Motor neuron (in vitro differentiated cells): ENCODE measurements around the gene SLC1A4. TPM values are rescaled to one million over a fixed set of nuclear protein-coding genes. Genes with fewer than 3 reads are reported as not detected.
"Not testable (repeated sequence)": the region's sequence is repeated elsewhere in the genome, so short reads cannot be mapped to it uniquely, and the experiment has no call there.

ENCODE experiments used
- ATAC-seq, 8 experiments: fragments of 200-7000 bp; cut with Tn5 transposase; replicated peaks in 6 of 8; 2 replicates each; pipeline ENCODE4 v1.8.0; 2021; ENCODE audit warnings: mild to moderate bottlenecking in 8 of 8, moderate library complexity in 8 of 8
- H3K27ac ChIP-seq, 2 donors: fragments of 250-450 bp; sonication (Bioruptor Pico); 2 replicates each; pipeline ENCODE4 v1.9.0; 2021; ENCODE audit warnings: antibody characterized with exemption in 2 of 2, mild to moderate bottlenecking in 2 of 2, moderate library complexity in 1 of 2
- H3K4me1 ChIP-seq, 2 donors: fragments of 250-450 bp; sonication (Bioruptor Pico); replicated peaks in 1 of 2; 2 replicates each; pipeline ENCODE4 v1.6.1; 2021; ENCODE audit warnings: antibody characterized with exemption in 2 of 2, mild to moderate bottlenecking in 2 of 2, moderate library complexity in 1 of 2
- H3K4me3 ChIP-seq, 5 donors: fragments of 250-450 bp; sonication (Bioruptor Pico); 2 replicates each; pipeline ENCODE4 v1.9.0; 2021; ENCODE audit warnings: antibody characterized with exemption in 5 of 5, mild to moderate bottlenecking in 5 of 5, moderate library complexity in 4 of 5
- WGBS, 10 experiments: fragments of 450-650 bp; shearing (Covaris generic); methylation state at CpG; one replicate each; pipeline ENCODE4 v1.0.0; 2022; 5-methylcytosine and 5-hydroxymethylcytosine counted together
- in situ Hi-C, 9 experiments: fragments of 400-800 bp; cut with MboI; loops; one replicate each; pipeline ENCODE4 v1.15.0; 2021; ENCODE audit warnings: low sequenced_read_pairs in 9 of 9, low pct_unique_long_range_greater_than_20kb in 2 of 9; ENCODE audit not compliant: unreplicated experiment in 9 of 9
- total RNA-seq, 8 experiments: library from RNA; unstranded; fragments of 300-600 nt; gene quantifications; 2 replicates each; pipeline versions ENCODE4 v1.2.3 to v1.2.4, GENCODE V29; 2022

SLC1A4 gene
- total RNA-seq, 8 experiments from 2014 or later, result 3.3 to 59.0 (median 23.3) TPM

GRCh38 chr2:64952096-64952495 is 37.1 kb upstream of the SLC1A4 start:
- in situ Hi-C loops, result no loop called here
- no peak for ATAC-seq

DNA sequence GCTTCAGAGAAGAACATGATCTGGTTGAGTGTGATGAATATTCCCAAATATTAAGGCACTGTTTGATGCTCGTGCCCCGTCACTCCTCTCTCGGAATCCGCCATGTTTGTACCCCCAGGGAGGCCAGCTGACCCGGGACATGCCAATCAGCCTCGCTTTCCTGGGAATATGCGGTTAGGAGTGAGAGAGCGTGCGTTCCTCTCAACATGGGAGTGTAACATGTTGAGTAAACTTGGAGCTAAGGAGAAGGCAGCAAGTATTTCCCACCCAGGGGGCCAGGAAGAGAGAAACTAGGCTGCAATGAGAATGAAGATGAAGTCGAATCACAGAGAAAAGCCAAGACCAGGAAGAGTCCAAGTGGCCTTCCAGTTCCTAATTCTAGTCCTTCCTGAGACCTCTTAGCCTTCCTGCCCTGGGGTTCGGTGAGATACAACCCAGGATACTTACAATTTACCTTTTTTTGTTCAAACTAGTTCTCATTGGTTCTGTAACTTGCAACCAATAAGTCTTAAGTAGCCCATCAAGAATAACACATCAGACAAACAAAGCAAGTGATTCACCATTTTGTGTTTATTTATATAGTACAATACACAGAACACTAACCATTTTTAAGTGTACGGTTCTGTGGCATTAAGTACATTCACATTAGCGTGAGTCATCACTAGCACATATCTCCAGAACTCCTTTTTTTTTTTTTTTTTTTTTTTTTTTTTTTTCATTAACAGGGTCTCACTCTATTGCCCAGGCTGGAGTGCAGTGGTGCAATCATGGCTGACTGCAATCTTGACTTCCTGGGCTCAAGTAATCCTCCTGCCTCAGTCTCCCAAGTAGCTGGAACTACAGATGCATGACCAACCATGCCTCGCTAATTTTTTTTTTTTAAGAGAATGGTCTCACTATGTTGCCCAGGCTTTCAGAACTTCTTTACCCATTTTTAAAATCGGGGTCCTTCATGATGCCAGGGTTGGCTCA is 36.4 kb upstream of the SLC1A4 start:
- ATAC-seq, result no peak
- peaks cover 2 to 3% of the 10 kb centered on the region in 2 donors for H3K4me1 ChIP-seq
- H3K4me3 ChIP-seq, result no peak overlapping the region
- in situ Hi-C loops, result no loop called here
- H3K27ac ChIP-seq, result no peak overlapping the region
- WGBS, 10 experiments, result 54 to 100% (median 87%) methylated on average over 1 to 15 of the region's 15 CpGs

More at GRCh38 chr2:64952096-64952495, 37.1 kb upstream of the SLC1A4 start:
- H3K4me3 ChIP-seq, result no peak overlapping the region
- H3K27ac ChIP-seq, result no peak overlapping the region
- H3K4me1 ChIP-seq, result peaks cover 2 to 3% of the 10 kb centered on the region in 2 donors
- WGBS, 10 experiments, result 40 to 100% (median 63%) methylated on average over 1 to 6 of the region's 6 CpGs; no CpG with 5 or more reads in 4 of the 10 experiments

DNA sequence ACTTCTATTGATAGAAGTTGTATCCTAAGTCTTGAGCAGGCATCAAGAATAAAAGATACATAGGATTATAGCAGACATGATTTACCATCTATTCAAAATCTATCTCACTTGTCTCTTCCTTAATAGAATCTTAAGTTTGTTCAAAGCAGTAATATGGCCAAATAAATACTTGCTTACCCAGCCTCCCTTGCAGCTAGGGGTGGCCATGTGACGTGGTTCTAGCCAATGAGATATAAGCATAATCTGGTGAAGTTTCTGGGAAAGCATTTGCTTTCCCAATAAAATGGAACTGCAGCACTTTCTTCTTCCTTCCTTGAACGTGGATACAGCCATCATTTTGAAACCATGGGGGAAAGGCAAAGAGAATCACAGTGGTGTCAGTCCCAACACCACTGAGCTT is 33.7 kb upstream of the SLC1A4 start:
- no peak for ATAC-seq
- H3K4me1 ChIP-seq, result peaks cover 2 to 3% of the 10 kb centered on the region in 2 donors
- H3K27ac ChIP-seq, result no peak overlapping the region
- in situ Hi-C loops, result no loop called here
- no peak overlapping the region for H3K4me3 ChIP-seq
- 29 to 100% (median 60%) methylated on average over 1 to 2 of the region's 2 CpGs; no CpG with 5 or more reads in 3 of the 10 experiments for WGBS, 10 experiments

- H3K4me3 ChIP-seq, result no peak overlapping the region
- WGBS, 10 experiments, result 5 to 87% (median 72%) methylated on average over 3 to 9 of the region's 9 CpGs; no CpG with 5 or more reads in 1 of the 10 experiments
- H3K4me1 ChIP-seq, result peaks cover 2 to 3% of the 10 kb centered on the region in 2 donors
- ATAC-seq, result no peak
- in situ Hi-C loops, result no loop called here
- no peak overlapping the region for H3K27ac ChIP-seq
These were observed 31.9 kb upstream of the SLC1A4 start for GRCh38 chr2:64957109-64957903.

GRCh38 chr2:64958556-64958955 is 30.6 kb upstream of the SLC1A4 start:
- Histone ChIP-seq H3K4me1 (peaks cover 2% of the 10 kb centered on the region in 2 donors), H3K27ac (no peak overlapping the region), H3K4me3 (no peak overlapping the region)
- no peak for ATAC-seq
- WGBS, 10 experiments, result 33 to 100% (median 87%) methylated on average over 2 to 4 of the region's 9 CpGs; no CpG with 5 or more reads in 4 of the 10 experiments
- in situ Hi-C loops, result no loop called here

GRCh38 chr2:64960819-64961218 is 28.4 kb upstream of the SLC1A4 start:
- WGBS, 10 experiments, result 44 to 100% (median 66%) methylated on average over 1 to 2 of the region's 2 CpGs; no CpG with 5 or more reads in 2 of the 10 experiments
- Histone ChIP-seq H3K4me3 (no peak overlapping the region), H3K4me1 (no peaks in the 10 kb centered on the region), H3K27ac (no peak overlapping the region)
- in situ Hi-C loops, result no loop called here
- ATAC-seq, result no peak

DNA sequence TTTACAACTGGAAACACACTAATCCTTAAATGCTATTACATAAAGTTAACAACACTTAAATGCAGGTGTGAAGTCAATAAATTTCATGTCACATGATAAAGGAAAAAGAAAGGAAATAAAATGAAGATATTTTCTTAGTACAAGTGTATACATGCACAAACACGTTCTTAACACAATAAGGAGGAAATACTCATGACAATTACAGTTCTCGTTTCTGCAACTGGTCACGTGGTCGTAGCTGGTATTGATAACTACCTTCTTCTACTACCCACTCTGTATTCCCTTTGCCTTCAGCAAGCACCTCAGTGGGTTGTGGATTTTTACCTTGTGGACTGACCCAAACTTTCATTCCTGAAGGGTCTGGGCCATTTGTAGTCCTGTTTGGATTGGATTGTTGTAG is 26.1 kb upstream of the SLC1A4 start:
- H3K4me1 ChIP-seq, H3K4me3 ChIP-seq, H3K27ac ChIP-seq, in situ Hi-C loops, ATAC-seq: not testable (repeated sequence)
- WGBS, 10 experiments, result 75 to 100% (median 88%) methylated on average over 1 to 4 of the region's 4 CpGs; no CpG with 5 or more reads in 1 of the 10 experiments

DNA sequence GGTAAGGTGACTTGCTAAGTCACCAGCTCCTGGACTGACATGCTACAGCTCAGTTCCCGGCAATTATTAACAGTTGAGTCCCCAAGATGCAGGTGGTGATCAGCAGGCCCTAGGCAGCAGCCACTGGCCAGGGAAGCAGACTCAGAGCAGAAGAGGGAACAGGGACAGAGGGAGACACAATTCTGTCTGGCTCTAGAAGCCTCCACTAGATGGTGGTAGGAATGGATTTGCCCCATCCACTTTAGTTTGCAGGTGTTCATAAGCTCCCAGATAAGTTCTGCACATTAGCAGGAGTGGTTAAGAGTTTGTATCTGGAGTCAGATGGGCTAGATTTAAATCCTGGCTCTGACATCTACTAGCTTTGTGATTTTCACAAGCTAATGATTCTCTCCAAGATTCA is 25.5 kb upstream of the SLC1A4 start:
- Histone ChIP-seq H3K4me3 (no peak overlapping the region), H3K4me1 (no peaks in the 10 kb centered on the region), H3K27ac (no peak overlapping the region)
- in situ Hi-C loops, result no loop called here
- no peak for ATAC-seq
- 60 to 100% (median 79%) methylated on average over 1 of the region's 1 CpG; no CpG with 5 or more reads in 6 of the 10 experiments for WGBS, 10 experiments

- Histone ChIP-seq H3K4me3 (no peak overlapping the region), H3K27ac (no peak overlapping the region), H3K4me1 (no peaks in the 10 kb centered on the region)
- no peak for ATAC-seq
- in situ Hi-C loops, result no loop called here
- 89 to 100% (median 95%) methylated on average over 1 to 3 of the region's 4 CpGs; no CpG with 5 or more reads in 6 of the 10 experiments for WGBS, 10 experiments
These were observed 23.2 kb upstream of the SLC1A4 start for GRCh38 chr2:64966017-64966416.

DNA sequence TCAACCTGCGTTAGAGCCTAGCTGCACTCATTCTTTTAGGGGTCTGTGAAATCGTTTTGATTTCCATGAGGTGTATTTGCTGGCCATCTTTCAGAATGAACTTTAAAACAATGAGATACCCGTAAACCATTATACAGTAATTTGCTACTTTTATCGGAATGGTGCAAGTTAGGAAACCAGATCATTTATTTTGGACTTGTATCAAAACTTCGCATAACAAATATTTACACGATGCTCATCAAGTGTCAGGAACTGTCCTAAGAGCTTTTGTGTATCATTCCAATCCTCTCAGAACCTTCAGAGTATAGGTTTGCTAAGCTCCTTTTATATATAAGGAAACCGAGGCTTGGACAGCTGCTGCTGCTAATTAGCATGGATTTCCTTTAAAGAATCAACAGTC is 22.4 kb upstream of the SLC1A4 start:
- 53 to 100% (median 81%) methylated on average over 2 to 7 of the region's 7 CpGs for WGBS, 10 experiments
- no peak for ATAC-seq
- H3K4me3 ChIP-seq, result no peak overlapping the region
- in situ Hi-C loops, result no loop called here
- no peak overlapping the region for H3K27ac ChIP-seq
- no peaks in the 10 kb centered on the region for H3K4me1 ChIP-seq

- H3K27ac ChIP-seq, result no peak overlapping the region
- peaks cover 0 to 2% of the 10 kb centered on the region in 2 donors for H3K4me1 ChIP-seq
- 33 to 100% (median 87%) methylated on average over 1 to 4 of the region's 4 CpGs for WGBS, 10 experiments
- ATAC-seq, result no peak
- H3K4me3 ChIP-seq, result no peak overlapping the region
- in situ Hi-C loops, result no loop called here
These were observed 21.6 kb upstream of the SLC1A4 start for GRCh38 chr2:64967601-64968000.

GRCh38 chr2:64969086-64969485 is 20.1 kb upstream of the SLC1A4 start:
- in situ Hi-C loops, result not testable (repeated sequence)
- no CpG with 5 or more reads among the region's 25 CpGs for WGBS, 10 experiments

DNA sequence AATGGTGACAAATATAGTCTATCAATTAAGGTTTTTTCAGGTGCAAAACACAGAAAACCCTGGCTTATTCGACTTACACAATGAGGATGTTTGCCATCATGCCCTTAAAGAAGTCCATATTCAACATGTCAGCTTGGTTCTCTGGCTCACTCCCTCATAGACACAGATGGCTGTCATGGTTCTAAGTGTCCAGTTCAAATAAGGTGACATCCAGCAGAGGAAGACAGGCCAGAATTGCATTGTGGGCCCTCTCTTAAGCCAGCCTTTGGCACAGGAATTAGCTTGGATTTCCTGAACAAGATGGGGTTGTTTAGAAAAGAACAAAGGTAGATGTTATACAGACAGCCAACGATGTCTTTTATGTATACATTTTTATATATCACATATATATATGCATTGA is 18.7 kb upstream of the SLC1A4 start:
- 29 to 100% (median 60%) methylated on average over 1 to 2 of the region's 2 CpGs for WGBS, 10 experiments
- Histone ChIP-seq H3K27ac (no peak overlapping the region), H3K4me1 (peaks cover 0 to 6% of the 10 kb centered on the region in 2 donors), H3K4me3 (no peak overlapping the region)
- in situ Hi-C loops, result no loop called here
- ATAC-seq, result no peak

More at GRCh38 chr2:64969086-64969485, 20.1 kb upstream of the SLC1A4 start:
- H3K4me3 ChIP-seq, ATAC-seq, H3K4me1 ChIP-seq, H3K27ac ChIP-seq: not testable (repeated sequence)
